Bronchial smooth muscle cell (primary cell): ENCODE data around the gene CENPVL1. TPM values are rescaled to one million over a fixed set of nuclear protein-coding genes. Genes with fewer than 3 reads are reported as not detected.

Experiments used
- total RNA-seq: library from RNA; depleted of rRNA; stranded (reverse); fragments of >200 nt; gene quantifications from 2 replicates; pipeline ENCODE4 v1.2.1, GENCODE V29; 2014

CENPVL1 gene
- not detected in 2 replicates for total RNA-seq

GRCh38 chrX:51710277-51711164 is at the start of gene CENPVL1:
TSS of gene CENPVL1 (plus strand) at chrX:51710512. CDS start at chrX:51710512, 0 bp downstream.

GRCh38 chrX:51682720-51683062 is 27.6 kb upstream of the CENPVL1 start, which contains the start of gene CENPVL2:
TSS of gene CENPVL2 (minus strand) at chrX:51682831. CDS start at chrX:51682831, 0 bp downstream.

GRCh38 chrX:51743179-51743957 is 33.1 kb downstream of the CENPVL1 start, which contains the start of gene GSPT2:
TSS of gene GSPT2 (plus strand) at chrX:51743442. CDS start at chrX:51743627, 185 bp downstream.

Other genes starting within 250 kb of the CENPVL1 start
- 9.6 and 10.4 TPM in 2 replicates for gene NUDT11, start 213.9 kb upstream of the CENPVL1 start, total RNA-seq
- gene CENPVL3, start 91.6 kb upstream of the CENPVL1 start, total RNA-seq, result not detected in 2 replicates
- gene CENPVL2, start 27.7 kb upstream of the CENPVL1 start, total RNA-seq, result not detected in 2 replicates
- gene GSPT2, start 32.9 kb downstream of the CENPVL1 start, total RNA-seq, result 4.6 and 7.1 TPM in 2 replicates
- 53.8 and 129 TPM in 2 replicates for gene MAGED1, start 183.1 kb downstream of the CENPVL1 start, total RNA-seq